8988T (cell line): ENCODE data around the gene C1orf35.

Experiments used
- DNase-seq: peaks from one replicate; pipeline ENCODE4 v3.0.0; 2011

The C1orf35 gene

GRCh38 chr1:228077565-228078330 lies 25.4 kb downstream of the C1orf35 start:
- DNase-seq = peak; percentile 4

GRCh38 chr1:228076796-228077430 lies 26.2 kb downstream of the C1orf35 start:
- peak; percentile 4 for DNase-seq

- DNase-seq = no peak
These were observed 27.3 kb downstream of the C1orf35 start for GRCh38 chr1:228075801-228076271.

GRCh38 chr1:228074954-228075730 lies 28.0 kb downstream of the C1orf35 start:
- peak; percentile 27 for DNase-seq

- DNase-seq = peak; percentile 51
These were observed 29.1 kb downstream of the C1orf35 start for GRCh38 chr1:228073857-228074545.

- DNase-seq = peak; percentile 1
These were observed 29.9 kb downstream of the C1orf35 start for GRCh38 chr1:228073061-228073856.

- no peak for DNase-seq
These were observed 30.5 kb downstream of the C1orf35 start for GRCh38 chr1:228072658-228073043.

- no peak for DNase-seq
These were observed 31.1 kb downstream of the C1orf35 start for GRCh38 chr1:228071839-228072657.

GRCh38 chr1:228070851-228071250 lies 32.3 kb downstream of the C1orf35 start:
- DNase-seq = no peak

- DNase-seq = no peak
These were observed 33.0 kb downstream of the C1orf35 start for GRCh38 chr1:228070173-228070572.

- no peak for DNase-seq
These were observed 34.8 kb downstream of the C1orf35 start for GRCh38 chr1:228068359-228068758.

GRCh38 chr1:228066891-228067654 lies 36.1 kb downstream of the C1orf35 start:
- DNase-seq = no peak

GRCh38 chr1:228066416-228066815 lies 36.7 kb downstream of the C1orf35 start:
- no peak for DNase-seq

- no peak for DNase-seq
These were observed 37.4 kb downstream of the C1orf35 start for GRCh38 chr1:228065543-228066347.

GRCh38 chr1:228064741-228065542 lies 38.2 kb downstream of the C1orf35 start:
- no peak for DNase-seq

GRCh38 chr1:228064296-228064695 lies 38.8 kb downstream of the C1orf35 start:
- DNase-seq = no peak

- no peak for DNase-seq
These were observed 39.6 kb downstream of the C1orf35 start for GRCh38 chr1:228063251-228064191.
